Heart left ventricle (tissue), 13 donors: Measurements from ENCODE around the gene PARS2.

Experiments used
- POLR2A ChIP-seq, 2 donors: fragments of 450-650 bp; IDR thresholded peaks; one replicate each; pipeline ENCODE4 v1.6.1; 2017; ENCODE audit warnings: antibody characterized with exemption in 2 of 2, mild to moderate bottlenecking in 2 of 2, moderate library complexity in 2 of 2
- TF ChIP-seq, protein P1 (sequence below), 12 donors: fragments of 200-600 bp; sonication (generic) in 4 of 12; IDR thresholded peaks; one replicate each; pipeline versions ENCODE4 v1.5.0 to v1.8.0; 2018 to 2022; ENCODE audit warnings: antibody characterized with exemption in 12 of 12, mild to moderate bottlenecking in 5 of 12
- donor health status: ischemic (EF 13 %, LVEDD 7.1; RV severe dilation, severe dysfunction).
- donor health status: DM: no; HTN: yes; CAD: no.
- donor health status: DM: no; HTN: no; CAD: no.
- donor health status: ischemic (EF 25% LVEDD 6.9; RV normal size, moderate dysfunction).
- donor health status: ischemic (EF 25% LVEDD 5.7; RV mildly dilated, moderate dysfunction).
- donor health status: ischemic (EF 35%, LVEDD 5.7; RV mildly dilated, moderate dysfunction).
- donor health status: nonischemic (EF 11% LVEDD 7.7; RV severe dilation, severe dysfunction).
- donor health status: DM: yes; HTN: yes; CAD: no.
- donor health status: PGD.
- donor health status: ischemic (EF 29% LVEDD 5.4; RV normal size, mild dysfunction).
- donor health status: nonischemic (EF 23%, LVEDD 6.1; RV moderate dilation, normal function).

DNA sequence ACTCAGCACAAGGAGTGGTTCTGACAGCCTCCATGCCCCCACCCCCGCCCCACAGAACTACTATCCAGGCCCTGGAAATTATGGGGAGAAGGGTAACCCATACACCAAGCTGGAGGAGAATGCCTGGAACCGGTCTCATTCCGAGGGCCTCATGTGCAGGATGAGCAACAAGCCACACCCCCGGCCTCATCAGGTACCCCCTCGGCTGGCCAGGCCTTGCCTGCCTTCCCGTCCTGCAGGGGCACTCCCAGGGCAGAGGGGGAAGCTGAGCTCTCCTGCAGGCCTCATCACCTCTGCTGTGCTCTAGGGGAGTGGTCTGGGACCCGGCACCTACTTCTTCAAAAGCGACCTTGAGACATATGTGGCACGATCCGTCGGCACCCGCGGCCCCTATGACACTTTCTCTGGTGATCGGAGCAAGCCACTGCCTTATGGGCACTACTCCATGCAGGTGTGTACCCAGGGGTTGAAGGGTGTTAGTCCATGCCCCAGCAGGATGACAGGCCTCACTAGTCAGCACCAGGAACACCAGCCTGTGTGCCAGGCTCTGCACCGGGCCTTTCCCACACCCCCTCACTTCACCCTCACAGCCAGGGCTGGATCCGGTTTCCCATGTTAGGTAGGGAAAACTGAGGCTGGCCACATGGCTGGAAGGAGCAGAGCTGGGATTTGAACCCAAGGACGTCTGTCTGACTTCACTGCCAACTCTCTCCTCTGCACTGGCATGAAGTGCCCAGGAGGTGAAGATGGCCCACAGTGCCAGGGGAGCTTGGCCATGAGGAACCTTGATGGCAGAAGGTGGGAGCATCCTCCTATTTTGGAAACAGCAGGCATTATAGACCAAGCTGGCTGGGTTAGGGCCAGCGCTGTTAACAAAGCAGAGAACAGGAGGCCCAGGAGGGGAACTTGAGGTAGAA is 47.7 kb upstream of the PARS2 start:
- TF ChIP-seq, protein P1, sequence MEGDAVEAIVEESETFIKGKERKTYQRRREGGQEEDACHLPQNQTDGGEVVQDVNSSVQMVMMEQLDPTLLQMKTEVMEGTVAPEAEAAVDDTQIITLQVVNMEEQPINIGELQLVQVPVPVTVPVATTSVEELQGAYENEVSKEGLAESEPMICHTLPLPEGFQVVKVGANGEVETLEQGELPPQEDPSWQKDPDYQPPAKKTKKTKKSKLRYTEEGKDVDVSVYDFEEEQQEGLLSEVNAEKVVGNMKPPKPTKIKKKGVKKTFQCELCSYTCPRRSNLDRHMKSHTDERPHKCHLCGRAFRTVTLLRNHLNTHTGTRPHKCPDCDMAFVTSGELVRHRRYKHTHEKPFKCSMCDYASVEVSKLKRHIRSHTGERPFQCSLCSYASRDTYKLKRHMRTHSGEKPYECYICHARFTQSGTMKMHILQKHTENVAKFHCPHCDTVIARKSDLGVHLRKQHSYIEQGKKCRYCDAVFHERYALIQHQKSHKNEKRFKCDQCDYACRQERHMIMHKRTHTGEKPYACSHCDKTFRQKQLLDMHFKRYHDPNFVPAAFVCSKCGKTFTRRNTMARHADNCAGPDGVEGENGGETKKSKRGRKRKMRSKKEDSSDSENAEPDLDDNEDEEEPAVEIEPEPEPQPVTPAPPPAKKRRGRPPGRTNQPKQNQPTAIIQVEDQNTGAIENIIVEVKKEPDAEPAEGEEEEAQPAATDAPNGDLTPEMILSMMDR (IDR thresholded peaks at IDR 0.05): no peak
- TF ChIP-seq POLR2A (IDR thresholded peaks at IDR 0.05): no peak
